Measurements from ENCODE around the gene NKAPD1.
"Not testable (repeated sequence)": the region's sequence is repeated elsewhere in the genome, so short reads cannot be mapped to it uniquely, and the experiment has no call there.

Gene NKAPD1, protein sequence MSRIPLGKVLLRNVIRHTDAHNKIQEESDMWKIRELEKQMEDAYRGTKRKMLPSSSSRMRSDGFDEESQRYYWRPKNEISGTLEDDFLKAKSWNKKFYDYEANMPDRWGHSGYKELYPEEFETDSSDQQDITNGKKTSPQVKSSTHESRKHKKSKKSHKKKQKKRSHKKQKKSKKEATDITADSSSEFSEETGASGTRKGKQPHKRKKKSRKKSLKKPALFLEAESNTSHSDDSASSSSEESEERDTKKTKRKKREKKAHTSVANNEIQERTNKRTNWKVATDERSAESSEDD

DNA sequence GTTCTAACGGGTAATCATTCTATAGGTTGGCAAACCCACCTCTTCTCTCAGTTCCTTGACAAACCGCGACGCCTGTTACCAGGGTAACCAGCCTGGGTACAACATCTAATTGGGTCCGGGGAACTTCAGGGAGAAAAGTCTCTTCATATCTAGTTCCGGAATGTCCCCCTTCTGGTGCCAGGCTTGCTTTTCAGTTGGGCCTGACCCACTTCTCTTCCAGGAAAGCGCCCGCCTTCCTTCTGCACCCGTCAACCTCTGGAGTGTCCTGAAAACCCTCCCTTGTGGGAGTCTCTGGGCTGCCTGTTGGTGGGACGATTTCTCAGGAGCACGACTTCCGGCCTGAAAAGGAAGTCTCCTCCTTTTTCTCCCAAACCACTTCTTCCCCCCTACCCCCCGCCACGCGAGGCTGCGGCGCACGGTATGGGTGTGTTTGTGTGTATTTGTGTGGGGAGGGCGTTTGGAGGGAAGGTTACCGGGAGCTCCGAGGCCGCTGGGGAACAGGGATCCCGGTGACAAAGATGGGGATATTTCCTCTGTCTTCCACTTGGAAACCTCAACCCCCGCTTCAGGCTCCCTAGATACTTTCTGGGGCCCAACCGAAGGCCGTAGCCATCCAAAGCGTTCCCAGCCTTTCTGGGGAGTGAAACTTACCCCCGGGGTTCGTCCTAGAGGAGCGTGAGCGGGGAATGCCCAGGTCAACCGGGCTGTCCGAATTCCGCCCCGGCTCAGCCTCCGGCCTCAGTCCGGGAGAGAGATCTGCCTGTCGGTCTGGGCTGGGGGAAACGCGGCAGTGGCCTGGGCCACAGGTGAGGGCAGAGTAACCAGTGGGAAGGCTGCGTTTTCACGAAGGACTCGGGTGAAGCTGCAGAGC is at the start of gene NKAPD1, which contains the start of gene PIH1D2:
Gene NKAPD1, plus strand, starts transcription at position 359 of the 871 bp plus-strand sequence. CDS start 1,276 bp downstream, outside the sequence.
Gene PIH1D2, minus strand, starts transcription at position 77 of the 871 bp plus-strand sequence. CDS start 843 bp downstream, outside the sequence.
- DNase-seq, result no peak

DNA sequence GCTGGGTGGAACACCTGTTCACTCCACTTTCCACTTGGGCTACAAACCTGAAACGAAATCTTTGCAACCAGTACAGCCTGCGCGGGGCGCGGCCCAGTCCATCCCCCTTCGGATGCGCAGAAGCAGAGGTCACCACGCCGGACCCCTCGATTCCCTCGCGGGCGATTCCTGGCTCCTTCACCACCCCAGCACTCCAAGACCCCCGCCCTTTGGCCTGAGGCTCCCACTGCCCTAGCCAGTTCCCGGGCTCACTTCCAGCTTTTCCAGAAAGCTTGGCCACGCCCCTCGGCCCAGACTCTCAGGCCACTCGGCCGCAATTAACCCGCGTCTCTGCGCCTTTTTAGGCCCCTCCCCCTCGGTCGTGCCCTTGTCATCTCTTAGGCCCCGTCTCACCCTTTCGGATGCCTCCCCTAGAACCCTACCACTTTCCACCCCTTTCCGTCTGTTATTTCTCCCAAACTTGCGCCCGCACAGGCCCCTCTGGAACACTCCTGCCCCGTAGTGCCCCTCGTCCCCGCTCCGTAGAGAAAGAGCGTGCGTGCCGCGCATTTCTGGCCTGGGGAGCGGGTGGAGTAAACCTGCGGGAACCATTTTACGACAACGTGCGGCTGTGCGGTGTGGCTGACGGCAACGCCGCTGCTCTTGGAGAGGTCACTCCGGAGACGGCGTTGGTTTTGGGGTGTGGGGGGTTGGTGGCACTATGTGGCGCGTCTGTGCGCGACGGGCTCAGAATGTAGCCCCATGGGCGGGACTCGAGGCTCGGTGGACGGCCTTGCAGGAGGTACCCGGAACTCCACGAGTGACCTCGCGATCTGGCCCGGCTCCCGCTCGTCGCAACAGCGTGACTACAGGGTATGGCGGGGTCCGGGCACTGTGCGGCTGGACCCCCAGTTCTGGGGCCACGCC is 49.1 kb upstream of the NKAPD1 start, which contains the start of gene DLAT:
Gene DLAT, plus strand, starts transcription at position 636 of the 906 bp plus-strand sequence. Its CDS starts 65 bp downstream, at position 701.
- DNase-seq, result no peak

DNA sequence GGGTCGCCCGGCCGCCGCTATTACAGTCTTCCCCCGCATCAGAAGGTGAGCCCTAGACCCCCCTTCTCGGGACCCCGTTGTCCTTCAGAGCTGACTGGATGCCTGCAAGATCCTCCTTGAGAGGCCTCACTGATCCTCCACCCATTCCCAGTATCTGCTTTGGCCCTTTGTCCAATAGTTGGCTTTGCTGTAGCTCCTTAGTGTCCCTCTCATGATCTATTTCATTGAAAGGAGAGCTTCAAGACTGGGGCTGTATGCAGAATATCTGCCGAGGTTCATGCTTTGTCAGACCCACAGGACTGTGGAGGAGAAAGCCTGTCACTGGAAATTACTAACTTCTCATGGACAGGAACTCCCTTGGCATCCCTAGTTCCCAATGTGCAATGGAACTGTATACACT is 48.4 kb upstream of the NKAPD1 start:
- no peak for DNase-seq

DNA sequence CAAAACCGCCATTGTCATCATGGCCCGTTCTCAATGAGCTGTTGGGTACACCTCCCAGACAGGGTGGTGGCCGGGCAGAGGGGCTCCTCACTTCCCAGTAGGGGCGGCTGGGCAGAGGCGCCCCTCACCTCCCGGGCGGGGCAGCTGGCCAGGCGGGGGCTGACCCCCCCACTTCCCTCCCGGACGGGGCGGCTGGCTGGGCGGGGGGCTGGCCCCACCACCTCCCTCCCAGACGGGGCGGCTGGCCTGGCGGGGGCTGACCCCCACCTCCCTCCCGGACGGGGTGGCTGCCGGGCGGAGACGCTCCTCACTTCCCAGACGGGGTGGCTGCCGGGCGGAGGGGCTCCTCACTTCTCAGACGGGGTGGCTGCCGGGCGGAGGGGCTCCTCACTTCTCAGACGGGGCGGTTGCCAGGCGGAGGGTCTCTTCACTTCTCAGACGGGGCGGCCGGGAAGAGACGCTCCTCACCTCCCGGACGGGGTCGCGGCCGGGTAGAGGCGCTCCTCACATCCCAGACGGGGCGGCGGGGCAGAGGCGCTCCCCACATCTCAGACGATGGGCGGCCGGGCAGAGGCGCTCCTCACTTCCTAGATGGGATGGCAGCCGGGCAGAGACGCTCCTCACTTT is 47.2 kb upstream of the NKAPD1 start:
- not testable (repeated sequence) for DNase-seq

DNA sequence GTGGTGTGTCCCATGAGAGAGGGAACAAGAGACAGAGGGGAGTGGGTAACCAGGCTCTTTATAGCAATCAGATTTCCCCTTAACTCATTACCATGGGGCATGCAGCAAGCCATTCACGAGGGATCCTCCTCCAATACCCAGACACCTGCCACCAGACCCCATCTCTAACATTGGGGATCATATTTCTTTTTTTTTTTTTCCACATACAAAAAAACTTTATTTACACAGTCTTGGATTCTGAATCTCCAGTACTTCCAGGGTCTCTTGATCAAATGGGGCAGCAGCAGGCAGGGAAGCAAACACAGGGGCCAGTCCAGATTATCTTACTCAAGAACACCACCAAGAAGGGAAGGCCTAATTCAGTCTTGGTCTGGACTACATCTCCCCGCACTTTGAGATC is 44.6 kb upstream of the NKAPD1 start:
- no peak for DNase-seq

DNA sequence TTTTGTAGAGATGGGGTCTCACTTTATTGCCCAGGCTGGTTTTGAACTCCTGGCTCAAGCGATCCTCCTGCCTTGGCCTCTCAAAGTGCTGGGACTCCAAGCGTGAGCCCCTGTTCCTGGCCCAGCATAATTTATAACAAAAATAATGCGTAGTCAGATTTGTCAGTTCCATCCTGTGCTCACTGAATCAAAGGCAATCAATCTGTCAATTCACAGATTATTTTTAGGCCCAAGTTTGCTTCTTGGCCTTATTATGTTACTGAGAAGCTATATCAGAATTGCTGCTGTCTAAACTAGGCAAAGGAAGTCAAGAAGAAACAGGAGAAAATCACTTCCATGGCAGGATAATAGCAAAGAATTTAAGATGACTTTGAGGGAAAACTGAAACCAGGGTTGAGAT is 40.2 kb upstream of the NKAPD1 start:
- DNase-seq, result no peak

DNA sequence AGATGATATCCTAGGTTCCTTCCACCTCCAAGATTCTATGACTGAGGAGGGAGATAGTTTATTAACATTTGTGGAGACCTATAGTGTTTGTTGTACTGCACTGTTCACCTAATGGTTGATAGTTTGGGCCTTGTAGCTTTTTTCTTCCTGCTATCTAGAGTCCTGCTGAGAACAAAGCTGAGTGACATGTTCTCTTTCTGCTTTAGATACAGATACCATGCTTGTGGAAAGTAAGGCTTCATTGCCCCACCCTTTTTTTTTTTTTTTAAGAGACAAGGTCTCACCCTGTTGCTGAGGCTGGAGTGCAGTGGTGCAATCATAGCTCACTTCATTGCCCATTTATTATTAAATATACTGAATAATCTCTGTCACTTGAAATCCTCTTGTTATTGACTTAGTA is 36.6 kb upstream of the NKAPD1 start:
- no peak for DNase-seq

DNA sequence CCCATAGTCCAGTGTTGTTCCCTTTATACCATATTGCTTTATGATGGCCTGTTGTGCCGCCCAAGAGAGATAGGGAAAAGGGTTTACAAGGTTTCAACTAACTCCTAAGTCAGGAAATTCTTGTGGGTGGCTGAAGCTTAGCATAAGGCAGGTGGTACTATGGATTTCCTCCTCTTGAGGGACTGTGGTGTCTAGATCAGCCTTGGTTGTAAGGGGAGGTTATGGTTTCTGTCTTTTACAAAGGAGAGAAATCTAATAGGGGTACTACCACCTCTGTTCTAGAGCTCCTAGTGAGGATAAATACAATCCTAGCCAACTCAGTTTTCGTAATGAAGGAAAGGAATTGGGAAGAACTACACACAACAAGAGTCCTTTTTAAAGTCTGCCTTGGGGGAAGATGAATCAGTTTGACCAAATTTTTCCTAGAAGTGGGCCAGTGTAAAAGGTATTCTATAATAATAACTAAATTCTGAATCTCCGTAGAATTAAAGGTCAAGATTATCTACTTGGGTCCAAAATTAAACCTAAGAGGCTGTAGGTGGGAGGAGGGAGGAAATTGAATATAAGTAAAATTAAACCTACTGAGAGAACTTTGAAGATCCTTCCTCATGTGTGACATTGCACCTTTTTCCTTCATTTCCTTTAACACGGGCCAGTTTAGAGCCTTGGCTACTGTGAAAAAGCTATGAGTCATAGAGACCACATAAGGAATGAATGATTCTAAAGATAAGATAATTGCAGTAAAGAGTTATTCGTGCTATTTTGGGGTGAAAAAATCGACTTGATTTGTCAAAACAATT is 31.7 kb upstream of the NKAPD1 start:
- DNase-seq, result no peak

DNA sequence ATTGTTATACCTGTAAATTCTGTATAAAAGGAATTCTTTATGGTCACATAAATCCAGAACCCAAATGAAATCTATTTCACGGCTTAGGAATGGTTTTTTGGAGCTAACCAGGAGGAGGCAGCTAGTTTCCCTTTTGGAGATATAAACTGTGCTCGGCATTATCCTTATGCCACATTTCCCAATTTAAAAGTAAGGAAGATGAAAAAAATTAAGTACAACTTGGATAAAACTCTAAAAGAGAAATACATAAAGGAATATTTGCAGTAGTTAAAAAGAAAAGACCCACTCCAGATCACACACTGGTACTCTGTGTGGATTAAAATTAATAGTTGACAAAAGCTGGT is 31.2 kb upstream of the NKAPD1 start:
- no peak for DNase-seq

DNA sequence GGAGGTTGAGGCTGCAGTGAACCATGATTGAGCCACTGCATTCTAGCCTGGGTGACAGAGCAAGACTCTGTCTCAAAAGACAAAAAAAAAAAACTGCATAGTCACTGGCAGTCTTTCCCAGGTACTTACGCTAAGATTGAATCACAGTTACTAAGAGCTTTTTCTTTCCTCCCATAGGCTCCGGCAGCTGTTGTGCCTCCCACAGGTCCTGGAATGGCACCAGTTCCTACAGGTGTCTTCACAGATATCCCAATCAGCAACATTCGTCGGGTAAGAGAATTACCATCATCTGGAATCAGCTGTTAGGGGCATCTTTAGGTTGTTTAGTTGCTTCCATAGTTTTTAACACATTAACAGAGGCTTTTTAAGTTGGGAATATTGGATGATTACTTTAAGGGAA is 29.1 kb upstream of the NKAPD1 start:
- no peak for DNase-seq

DNA sequence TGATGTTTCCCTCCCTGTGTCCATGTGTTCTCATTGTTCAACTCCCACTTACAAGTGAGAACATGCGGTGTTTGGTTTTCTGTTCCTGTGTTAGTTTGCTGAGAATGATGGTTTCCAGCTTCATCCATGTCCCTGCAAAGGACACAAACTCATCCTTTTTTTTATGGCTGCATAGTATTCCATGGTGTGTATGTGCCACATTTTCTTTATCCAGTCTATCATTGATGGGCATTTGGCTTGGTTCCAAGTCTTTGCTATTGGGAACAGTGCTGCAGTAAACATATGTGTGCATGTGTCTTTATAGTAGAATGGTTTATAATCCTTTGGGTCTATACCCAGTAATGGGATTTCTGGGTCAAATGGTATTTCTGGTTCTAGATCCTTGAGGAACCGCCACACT is 27.5 kb upstream of the NKAPD1 start:
- not testable (repeated sequence) for DNase-seq

DNA sequence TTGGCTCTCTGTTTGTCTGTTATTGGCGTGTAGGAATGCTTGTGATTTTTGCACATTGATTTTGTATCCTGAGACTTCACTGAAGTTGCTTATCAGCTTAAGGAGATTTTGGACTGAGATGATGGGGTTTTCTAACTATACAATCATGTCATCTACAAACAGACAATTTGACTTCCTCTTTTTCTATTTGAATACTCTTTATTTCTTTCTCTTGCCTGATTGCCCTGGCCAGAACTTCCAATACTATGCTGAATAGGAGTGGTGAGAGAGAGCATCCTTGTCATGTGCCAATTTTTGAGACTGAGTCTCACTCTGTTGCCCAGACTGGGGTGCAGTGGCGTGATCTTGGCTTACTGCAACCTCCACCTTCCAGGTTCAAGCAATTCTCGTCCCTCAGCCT is 25.8 kb upstream of the NKAPD1 start:
- not testable (repeated sequence) for DNase-seq

DNA sequence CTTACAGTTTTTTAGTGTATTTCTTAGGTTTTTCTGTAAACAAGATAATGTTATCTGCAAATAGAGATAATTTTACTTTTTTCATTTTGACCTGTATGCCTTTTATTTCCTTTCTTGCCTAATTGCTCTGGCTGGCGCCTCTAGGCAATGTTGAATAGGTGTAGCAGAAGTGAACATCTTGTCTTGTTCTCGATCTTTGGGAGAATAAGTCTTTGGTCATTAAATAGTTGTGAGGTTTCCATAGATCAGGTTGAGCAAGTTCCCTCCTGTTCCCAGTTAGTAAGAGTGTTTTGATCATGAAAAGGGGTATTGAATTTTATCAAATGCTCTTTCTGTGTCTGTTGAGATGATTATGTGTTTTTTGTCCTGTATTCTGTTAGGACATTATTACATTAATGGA is 24.3 kb upstream of the NKAPD1 start:
- no peak for DNase-seq

DNA sequence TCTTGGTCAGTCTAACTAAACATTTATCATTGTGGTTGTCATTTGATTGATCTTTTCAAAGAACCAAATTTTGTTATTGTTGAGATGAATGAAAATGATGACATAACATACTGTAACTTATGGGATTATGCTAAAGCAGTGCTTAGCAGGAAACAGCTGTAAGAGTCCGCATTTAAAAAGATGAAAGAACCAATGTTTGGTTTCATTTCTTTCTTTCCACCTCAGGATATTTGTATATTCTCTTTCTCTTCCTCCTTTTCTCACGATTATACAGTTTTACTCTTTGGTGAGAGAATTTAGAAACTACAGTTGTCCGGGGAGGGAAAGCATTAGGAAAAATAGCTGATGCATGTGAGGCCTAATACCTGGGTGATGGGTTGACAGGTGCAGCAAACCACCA is 23.4 kb upstream of the NKAPD1 start:
- DNase-seq, result no peak

DNA sequence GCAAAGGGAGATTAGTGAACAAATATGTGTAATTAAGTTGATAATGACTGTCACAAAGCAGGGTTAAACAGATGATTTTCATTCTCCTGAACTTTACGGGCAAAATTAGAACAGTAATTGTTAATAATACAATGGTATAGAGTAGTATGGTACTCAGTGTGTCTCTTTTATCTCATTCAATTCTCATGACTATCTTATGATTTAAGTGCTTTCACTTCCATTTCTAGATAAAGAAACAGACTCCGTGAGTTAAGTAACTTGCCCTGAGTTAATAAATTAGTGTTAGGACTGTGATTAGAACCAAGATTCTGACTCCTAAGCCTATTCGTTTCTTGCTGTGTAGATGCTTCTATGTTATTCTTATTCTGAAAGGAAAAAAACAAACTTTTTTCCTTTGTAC is 22.3 kb upstream of the NKAPD1 start:
- DNase-seq, result no peak

DNA sequence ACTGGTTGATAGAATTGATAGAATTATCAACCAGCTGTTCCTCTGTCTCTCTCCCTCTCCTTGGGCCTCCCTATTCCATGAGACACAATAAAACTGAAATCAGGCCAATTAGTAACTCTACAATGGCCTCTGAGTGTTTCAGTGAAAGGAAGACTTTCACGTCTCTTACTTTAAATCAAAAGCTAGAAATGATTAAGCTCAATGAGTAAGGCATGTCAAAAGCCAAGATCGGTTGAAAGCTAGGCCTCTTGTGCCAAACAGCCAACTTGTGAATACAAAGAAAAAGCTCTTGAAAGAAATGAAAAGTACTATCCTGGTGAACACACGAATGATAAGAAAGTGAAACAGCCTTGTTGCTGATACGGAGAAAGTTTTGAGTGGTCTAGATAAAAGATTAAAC is 16.9 kb upstream of the NKAPD1 start:
- DNase-seq, result no peak

DNA sequence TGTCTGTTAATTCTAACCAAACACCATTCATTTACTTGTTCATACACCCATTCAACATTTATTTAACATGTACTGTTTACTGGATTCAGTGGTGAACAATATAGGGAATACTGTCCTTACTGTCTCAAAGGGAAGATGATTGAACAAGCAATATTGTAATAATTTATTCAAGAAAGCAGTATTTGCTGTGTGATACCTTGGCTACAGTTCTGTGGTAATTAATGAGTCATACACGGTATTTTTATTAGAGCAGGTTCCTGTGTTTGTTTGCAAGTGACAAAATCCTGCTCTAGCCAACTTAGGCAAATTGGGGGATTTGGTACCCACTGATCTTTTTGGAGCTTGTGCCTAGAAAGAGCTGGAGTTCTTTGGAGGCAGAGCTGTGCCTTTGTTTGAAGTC is 16.0 kb upstream of the NKAPD1 start:
- no peak for DNase-seq

DNA sequence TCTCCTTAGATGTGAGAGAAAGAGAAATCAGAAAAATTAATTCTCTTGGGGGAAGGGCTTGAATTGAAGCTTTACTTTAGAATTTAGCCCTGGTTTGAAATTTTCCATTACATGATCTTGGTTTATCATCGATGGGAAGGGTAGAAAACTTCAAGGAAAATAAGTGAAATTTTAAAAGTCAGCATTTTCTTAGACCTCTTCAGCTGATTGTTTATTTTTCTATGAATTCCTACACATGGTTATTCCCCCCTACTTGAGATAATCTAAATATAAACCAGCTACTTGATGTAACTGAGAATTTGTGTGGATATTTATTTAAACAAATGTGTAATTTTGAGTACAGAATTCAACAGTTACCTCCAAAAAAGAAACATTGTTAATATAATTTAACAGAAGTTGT is 11.2 kb upstream of the NKAPD1 start:
- DNase-seq, result no peak

DNA sequence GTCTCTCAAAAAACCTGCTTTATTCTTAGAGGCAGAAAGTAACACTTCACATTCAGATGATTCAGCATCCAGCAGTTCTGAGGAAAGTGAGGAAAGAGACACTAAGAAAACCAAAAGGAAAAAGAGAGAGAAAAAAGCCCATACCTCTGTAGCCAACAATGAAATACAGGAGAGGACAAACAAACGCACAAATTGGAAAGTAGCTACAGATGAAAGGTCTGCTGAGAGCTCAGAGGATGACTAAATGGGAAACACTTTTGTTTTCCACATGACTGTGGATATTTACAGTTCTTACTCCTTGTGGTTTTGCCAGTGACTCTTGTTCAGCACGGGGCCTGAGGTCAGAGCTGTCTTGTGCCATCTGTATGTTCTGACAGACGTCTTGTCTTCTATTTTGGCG is 8.6 kb downstream of the NKAPD1 start:
- DNase-seq, result no peak

DNA sequence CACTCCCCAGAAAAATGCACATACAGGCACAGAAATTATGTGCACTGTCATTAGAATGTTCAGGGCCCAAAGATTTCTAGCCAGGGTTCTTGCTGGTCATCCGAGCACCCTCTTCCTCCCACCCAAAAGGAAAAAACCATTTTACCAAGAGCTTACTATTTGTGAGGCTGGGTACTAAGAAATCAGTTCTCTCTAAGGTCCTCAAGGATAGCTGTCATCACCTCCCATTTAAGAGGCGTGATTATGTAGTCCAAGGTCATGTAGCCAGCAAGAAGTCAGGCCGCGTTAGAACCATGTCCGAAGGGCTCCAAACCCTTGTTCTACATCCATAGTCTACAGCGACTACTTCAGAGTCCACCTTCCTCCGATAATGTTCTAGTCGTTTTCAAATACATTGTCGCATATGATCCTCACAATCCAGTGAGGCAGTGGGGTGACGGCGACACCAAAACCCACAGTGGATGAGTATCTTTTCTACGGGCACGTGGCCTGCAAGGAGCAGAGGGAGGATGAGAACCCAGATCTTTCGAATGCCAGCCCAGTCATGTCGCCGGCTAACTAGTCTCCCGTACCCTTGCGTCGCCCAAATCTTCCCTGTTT is 11.8 kb downstream of the NKAPD1 start:
- DNase-seq, result no peak

Measured in cortex of kidney (tissue), 1 donor.